ENCODE results near the gene ARSK. TPM values are rescaled to one million over a fixed set of nuclear protein-coding genes. Genes with fewer than 3 reads are reported as not detected.

The ARSK gene
- total and polyA plus RNA-seq, 2 experiments from 2014 or later = 23.2 to 40.8 TPM

DNA sequence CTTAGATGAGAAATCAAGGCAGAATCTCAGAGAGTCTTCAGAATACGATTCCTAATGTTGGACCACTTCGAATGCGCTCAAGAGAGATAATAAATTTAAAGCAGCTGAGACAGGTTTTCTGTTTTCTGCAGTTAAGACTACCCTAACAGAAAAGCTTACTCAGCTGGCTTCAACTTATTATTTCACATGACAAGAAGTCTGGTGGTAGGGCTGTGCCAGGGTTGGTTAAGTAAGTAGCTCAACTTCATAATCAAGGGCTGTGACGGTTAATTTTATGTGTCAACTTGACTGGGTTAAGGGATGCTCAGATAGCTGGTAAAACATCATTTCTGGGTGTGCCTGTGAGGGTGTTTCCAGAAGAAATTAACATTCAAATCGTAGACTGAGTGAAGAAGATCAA lies 68.8 kb downstream of the ARSK start (continued):
- TF ChIP-seq, protein P1, sequence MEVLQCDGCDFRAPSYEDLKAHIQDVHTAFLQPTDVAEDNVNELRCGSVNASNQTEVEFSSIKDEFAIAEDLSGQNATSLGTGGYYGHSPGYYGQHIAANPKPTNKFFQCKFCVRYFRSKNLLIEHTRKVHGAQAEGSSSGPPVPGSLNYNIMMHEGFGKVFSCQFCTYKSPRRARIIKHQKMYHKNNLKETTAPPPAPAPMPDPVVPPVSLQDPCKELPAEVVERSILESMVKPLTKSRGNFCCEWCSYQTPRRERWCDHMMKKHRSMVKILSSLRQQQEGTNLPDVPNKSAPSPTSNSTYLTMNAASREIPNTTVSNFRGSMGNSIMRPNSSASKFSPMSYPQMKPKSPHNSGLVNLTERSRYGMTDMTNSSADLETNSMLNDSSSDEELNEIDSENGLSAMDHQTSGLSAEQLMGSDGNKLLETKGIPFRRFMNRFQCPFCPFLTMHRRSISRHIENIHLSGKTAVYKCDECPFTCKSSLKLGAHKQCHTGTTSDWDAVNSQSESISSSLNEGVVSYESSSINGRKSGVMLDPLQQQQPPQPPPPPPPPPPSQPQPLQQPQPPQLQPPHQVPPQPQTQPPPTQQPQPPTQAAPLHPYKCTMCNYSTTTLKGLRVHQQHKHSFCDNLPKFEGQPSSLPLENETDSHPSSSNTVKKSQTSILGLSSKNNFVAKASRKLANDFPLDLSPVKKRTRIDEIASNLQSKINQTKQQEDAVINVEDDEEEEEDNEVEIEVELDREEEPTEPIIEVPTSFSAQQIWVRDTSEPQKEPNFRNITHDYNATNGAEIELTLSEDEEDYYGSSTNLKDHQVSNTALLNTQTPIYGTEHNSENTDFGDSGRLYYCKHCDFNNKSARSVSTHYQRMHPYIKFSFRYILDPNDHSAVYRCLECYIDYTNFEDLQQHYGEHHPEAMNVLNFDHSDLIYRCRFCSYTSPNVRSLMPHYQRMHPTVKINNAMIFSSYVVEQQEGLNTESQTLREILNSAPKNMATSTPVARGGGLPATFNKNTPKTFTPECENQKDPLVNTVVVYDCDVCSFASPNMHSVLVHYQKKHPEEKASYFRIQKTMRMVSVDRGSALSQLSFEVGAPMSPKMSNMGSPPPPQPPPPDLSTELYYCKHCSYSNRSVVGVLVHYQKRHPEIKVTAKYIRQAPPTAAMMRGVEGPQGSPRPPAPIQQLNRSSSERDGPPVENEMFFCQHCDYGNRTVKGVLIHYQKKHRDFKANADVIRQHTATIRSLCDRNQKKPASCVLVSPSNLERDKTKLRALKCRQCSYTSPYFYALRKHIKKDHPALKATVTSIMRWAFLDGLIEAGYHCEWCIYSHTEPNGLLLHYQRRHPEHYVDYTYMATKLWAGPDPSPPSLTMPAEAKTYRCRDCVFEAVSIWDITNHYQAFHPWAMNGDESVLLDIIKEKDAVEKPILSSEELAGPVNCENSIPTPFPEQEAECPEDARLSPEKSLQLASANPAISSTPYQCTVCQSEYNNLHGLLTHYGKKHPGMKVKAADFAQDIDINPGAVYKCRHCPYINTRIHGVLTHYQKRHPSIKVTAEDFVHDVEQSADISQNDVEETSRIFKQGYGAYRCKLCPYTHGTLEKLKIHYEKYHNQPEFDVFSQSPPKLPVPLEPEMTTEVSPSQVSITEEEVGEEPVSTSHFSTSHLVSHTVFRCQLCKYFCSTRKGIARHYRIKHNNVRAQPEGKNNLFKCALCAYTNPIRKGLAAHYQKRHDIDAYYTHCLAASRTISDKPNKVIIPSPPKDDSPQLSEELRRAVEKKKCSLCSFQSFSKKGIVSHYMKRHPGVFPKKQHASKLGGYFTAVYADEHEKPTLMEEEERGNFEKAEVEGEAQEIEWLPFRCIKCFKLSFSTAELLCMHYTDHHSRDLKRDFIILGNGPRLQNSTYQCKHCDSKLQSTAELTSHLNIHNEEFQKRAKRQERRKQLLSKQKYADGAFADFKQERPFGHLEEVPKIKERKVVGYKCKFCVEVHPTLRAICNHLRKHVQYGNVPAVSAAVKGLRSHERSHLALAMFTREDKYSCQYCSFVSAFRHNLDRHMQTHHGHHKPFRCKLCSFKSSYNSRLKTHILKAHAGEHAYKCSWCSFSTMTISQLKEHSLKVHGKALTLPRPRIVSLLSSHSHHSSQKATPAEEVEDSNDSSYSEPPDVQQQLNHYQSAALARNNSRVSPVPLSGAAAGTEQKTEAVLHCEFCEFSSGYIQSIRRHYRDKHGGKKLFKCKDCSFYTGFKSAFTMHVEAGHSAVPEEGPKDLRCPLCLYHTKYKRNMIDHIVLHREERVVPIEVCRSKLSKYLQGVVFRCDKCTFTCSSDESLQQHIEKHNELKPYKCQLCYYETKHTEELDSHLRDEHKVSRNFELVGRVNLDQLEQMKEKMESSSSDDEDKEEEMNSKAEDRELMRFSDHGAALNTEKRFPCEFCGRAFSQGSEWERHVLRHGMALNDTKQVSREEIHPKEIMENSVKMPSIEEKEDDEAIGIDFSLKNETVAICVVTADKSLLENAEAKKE (CRISPR knock-in tag; IDR thresholded peaks at IDR 0.05) = no peak
- no peak for TF ChIP-seq EZH2 (IDR thresholded peaks at IDR 0.05; ENCODE audit: low read depth, unreplicated experiment)
- TF ChIP-seq, protein P2, sequence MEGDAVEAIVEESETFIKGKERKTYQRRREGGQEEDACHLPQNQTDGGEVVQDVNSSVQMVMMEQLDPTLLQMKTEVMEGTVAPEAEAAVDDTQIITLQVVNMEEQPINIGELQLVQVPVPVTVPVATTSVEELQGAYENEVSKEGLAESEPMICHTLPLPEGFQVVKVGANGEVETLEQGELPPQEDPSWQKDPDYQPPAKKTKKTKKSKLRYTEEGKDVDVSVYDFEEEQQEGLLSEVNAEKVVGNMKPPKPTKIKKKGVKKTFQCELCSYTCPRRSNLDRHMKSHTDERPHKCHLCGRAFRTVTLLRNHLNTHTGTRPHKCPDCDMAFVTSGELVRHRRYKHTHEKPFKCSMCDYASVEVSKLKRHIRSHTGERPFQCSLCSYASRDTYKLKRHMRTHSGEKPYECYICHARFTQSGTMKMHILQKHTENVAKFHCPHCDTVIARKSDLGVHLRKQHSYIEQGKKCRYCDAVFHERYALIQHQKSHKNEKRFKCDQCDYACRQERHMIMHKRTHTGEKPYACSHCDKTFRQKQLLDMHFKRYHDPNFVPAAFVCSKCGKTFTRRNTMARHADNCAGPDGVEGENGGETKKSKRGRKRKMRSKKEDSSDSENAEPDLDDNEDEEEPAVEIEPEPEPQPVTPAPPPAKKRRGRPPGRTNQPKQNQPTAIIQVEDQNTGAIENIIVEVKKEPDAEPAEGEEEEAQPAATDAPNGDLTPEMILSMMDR (conservative IDR thresholded peaks at IDR 0.05; ENCODE audit: low read depth in 2 of 2) = no peak

DNA sequence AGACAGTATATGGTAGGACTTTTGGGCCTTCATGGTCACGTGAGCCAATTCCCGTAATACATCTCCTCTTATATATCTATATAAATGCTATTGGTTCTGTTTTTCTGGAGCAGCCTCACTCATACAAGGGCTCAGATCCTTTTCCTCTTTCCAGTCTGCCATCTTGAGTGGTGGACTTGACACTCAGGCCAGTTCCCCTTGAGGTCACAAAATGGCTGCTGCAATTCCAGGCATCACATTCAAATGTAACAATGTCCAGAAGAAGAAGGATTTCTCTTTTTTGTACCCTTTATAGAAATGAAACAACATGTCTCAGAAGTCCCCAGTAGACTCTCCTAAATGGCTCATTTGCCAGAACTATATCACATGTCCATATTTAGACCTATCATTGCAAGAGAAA lies 69.5 kb downstream of the ARSK start:
- Histone ChIP-seq H3K9me2 (ENCODE audit: insufficient read depth) (peaks cover 7% of the 10 kb centered on the region; the same call in 1 of the 2 replicates), H2AFZ (no peak overlapping the region), H3K27me3 (ENCODE audit: insufficient read depth) (peaks cover 43% of the 10 kb centered on the region), H3K36me3 (ENCODE audit: insufficient read depth) (peaks cover 8% of the 10 kb centered on the region), H4K20me1 (replicated peaks; ENCODE audit: insufficient read depth) (no peaks in the 10 kb centered on the region), H3K4me3 (no peak overlapping the region), H3K4me2 (no peak overlapping the region), H3F3A (replicated peaks; ENCODE audit: low read depth) (no peaks in the 10 kb centered on the region), H3K4me1 (ENCODE audit: insufficient read depth) (peaks cover 4% of the 10 kb centered on the region; the same call in 1 of the 2 replicates), H3K27ac (ENCODE audit: low read depth) (no peak overlapping the region), H3K79me2 (replicated peaks; ENCODE audit: insufficient read depth) (no peaks in the 10 kb centered on the region)
- ATAC-seq = no peak
- H3K27ac Mint-ChIP-seq = no peak overlapping the region
- peaks cover 26% of the 10 kb centered on the region for H3K9me3 Mint-ChIP-seq
- TF ChIP-seq, protein P3, sequence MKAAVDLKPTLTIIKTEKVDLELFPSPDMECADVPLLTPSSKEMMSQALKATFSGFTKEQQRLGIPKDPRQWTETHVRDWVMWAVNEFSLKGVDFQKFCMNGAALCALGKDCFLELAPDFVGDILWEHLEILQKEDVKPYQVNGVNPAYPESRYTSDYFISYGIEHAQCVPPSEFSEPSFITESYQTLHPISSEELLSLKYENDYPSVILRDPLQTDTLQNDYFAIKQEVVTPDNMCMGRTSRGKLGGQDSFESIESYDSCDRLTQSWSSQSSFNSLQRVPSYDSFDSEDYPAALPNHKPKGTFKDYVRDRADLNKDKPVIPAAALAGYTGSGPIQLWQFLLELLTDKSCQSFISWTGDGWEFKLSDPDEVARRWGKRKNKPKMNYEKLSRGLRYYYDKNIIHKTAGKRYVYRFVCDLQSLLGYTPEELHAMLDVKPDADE (IDR thresholded peaks at IDR 0.05) = no peak
- no peak for DNase-seq (ENCODE audit: low spot score)
- H3K4me3 Mint-ChIP-seq = no peak overlapping the region
- H3K36me3 Mint-ChIP-seq (ENCODE audit: low read depth) = peaks cover 20% of the 10 kb centered on the region
- H3K4me1 Mint-ChIP-seq = peaks cover 10% of the 10 kb centered on the region
- H3K27me3 Mint-ChIP-seq (ENCODE audit: insufficient read depth, low read depth, poor library complexity) = peaks cover 26% of the 10 kb centered on the region

All from GM23338 (cell line).